OCI-LY1 (cell line): ENCODE data around the gene FARS2.

ENCODE experiments used
- EZH2 ChIP-seq: fragments of 200-600 bp; sonication (generic), shearing (Covaris generic); IDR thresholded peaks from 2 replicates; pipeline ENCODE4 v1.8.0; 2017; ENCODE audit warnings: borderline replicate concordance, mixed run types, mild to moderate bottlenecking, antibody characterized with exemption, low read length, moderate library complexity, mixed read lengths
- TF ChIP-seq, protein P1 (sequence below): fragments of 200-600 bp; sonication (generic), shearing (Covaris generic); IDR thresholded peaks from 2 replicates; pipeline ENCODE4 v1.5.1; 2017; ENCODE audit warnings: mild to moderate bottlenecking, antibody characterized with exemption, low read length, moderate library complexity, mixed read lengths

DNA sequence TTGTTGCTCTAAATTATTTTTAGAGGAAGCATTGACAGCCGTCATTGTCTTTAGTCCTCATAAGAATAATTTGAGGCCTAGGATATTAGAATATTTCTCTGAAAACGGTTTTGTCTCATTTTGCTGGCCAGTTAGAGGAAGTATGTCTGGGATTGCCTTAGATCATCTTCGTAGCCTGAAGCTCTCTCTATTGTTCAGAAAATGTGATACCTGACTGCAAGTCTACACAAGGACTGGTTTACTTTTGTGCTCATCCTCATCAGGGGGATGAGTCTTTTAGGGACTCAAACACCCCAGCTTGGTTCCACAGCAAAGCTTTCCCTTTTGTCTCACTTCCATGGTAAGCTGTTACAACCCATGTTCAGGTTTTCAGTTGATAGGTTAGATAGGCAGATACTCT is 141.8 kb downstream of the FARS2 start:
- TF ChIP-seq, protein P1, sequence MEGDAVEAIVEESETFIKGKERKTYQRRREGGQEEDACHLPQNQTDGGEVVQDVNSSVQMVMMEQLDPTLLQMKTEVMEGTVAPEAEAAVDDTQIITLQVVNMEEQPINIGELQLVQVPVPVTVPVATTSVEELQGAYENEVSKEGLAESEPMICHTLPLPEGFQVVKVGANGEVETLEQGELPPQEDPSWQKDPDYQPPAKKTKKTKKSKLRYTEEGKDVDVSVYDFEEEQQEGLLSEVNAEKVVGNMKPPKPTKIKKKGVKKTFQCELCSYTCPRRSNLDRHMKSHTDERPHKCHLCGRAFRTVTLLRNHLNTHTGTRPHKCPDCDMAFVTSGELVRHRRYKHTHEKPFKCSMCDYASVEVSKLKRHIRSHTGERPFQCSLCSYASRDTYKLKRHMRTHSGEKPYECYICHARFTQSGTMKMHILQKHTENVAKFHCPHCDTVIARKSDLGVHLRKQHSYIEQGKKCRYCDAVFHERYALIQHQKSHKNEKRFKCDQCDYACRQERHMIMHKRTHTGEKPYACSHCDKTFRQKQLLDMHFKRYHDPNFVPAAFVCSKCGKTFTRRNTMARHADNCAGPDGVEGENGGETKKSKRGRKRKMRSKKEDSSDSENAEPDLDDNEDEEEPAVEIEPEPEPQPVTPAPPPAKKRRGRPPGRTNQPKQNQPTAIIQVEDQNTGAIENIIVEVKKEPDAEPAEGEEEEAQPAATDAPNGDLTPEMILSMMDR, result no peak
- TF ChIP-seq EZH2, result no peak
